Superior temporal gyrus (tissue), 1 donor: Measurements from ENCODE around the gene DDR2.

Experiments
- DNase-seq: peaks from one replicate; pipeline ENCODE4 v3.0.0-alpha.2; 2016; ENCODE audit errors: extremely low spot score

Gene DDR2

GRCh38 chr1:162835157-162835899, 203.1 kb downstream of the DDR2 start:
- DNase-seq: peak; percentile 45
